SK-N-SH (cell line): ENCODE measurements around the gene SP6. TPM values are rescaled to one million over a fixed set of nuclear protein-coding genes. Genes with fewer than 3 reads are reported as not detected.

Source experiments
- CTCF ChIA-PET: fragments of 300-600, 350-600 bp; formaldehyde crosslinking; extraction: SDS; loops from one replicate; lab custom pipeline; 2021; lab: Yijun Ruan, JAX
- POLR2A ChIA-PET: fragments of 350-600 bp; sonication (Branson Sonifier 250); formaldehyde crosslinking; extraction: SDS; loops from one replicate; lab custom pipeline; 2020; ENCODE audit warnings: antibody characterized with exemption, inconsistent platforms; lab: Yijun Ruan, JAX
- DNase-seq: peaks from one replicate; pipeline ENCODE4 v3.0.0; 2012
- H2AFZ ChIP-seq: fragments of 200-600 bp; sonication (generic); 2 replicates; pipeline ENCODE4 v1.8.1; 2016; ENCODE audit warnings: antibody characterized with exemption, mild to moderate bottlenecking, low read depth
- H3F3A ChIP-seq: fragments of 200-600 bp; sonication (generic); replicated peaks from 2 replicates; pipeline ENCODE3; 2016; ENCODE audit warnings: antibody characterized with exemption, mild to moderate bottlenecking; ENCODE audit not compliant: insufficient read depth
- H3K27ac ChIP-seq, 2 experiments: fragments of 200-500 bp in 1 of 2; fragments of 200-600 bp in 1 of 2; sonication (Bioruptor generic) in 1 of 2; sonication (generic), shearing (Covaris generic) in 1 of 2; 2 replicates each; pipeline versions ENCODE4 v1.5.1 to v1.6.1; 2014 to 2016; ENCODE audit warnings: low read depth in 2 of 2, inconsistent platforms in 1 of 2, low read length in 1 of 2, mild to moderate bottlenecking in 1 of 2, mixed read lengths in 1 of 2
- H3K27me3 ChIP-seq: fragments of 200-600 bp; sonication (generic), shearing (Covaris generic); 2 replicates; pipeline ENCODE4 v1.6.1; 2016; ENCODE audit warnings: mixed run types; ENCODE audit not compliant: insufficient read depth
- H3K36me3 ChIP-seq, 2 experiments: fragments of 200-500 bp in 1 of 2; fragments of 200-600 bp in 1 of 2; sonication (Bioruptor generic) in 1 of 2; sonication (generic) in 1 of 2; replicated peaks in 1 of 2; 2 replicates each; pipeline versions ENCODE3 to v1.5.1; 2014 to 2016; ENCODE audit warnings: low read length in 1 of 2, mild to moderate bottlenecking in 1 of 2; ENCODE audit not compliant: insufficient read depth in 2 of 2, control insufficient read depth in 1 of 2
- H3K4me1 ChIP-seq, 2 experiments: fragments of 200-500 bp in 1 of 2; fragments of 200-600 bp in 1 of 2; sonication (Bioruptor generic) in 1 of 2; sonication (generic), shearing (Covaris generic) in 1 of 2; 2 replicates each; pipeline versions ENCODE4 v1.5.1 to v1.6.1; 2014 to 2016; ENCODE audit warnings: low read depth in 1 of 2, low read length in 1 of 2, mixed run types in 1 of 2; ENCODE audit not compliant: insufficient read depth in 2 of 2, control insufficient read depth in 1 of 2
- H3K4me2 ChIP-seq: fragments of 200-600 bp; sonication (generic), shearing (Covaris generic); 2 replicates; pipeline ENCODE4 v1.6.1; 2017; ENCODE audit warnings: mixed run types
- H3K4me3 ChIP-seq, 2 experiments: fragments of 200-500 bp in 1 of 2; fragments of 200-600 bp in 1 of 2; sonication (Bioruptor generic) in 1 of 2; sonication (generic), shearing (Covaris generic) in 1 of 2; 2 replicates each; pipeline versions ENCODE4 v1.5.1 to v1.8.1; 2014 to 2016; ENCODE audit warnings: low read depth in 2 of 2, inconsistent platforms in 1 of 2, low read length in 1 of 2, mild to moderate bottlenecking in 1 of 2, mixed read lengths in 1 of 2, moderate library complexity in 1 of 2
- H3K79me2 ChIP-seq: fragments of 200-600 bp; sonication (generic); 2 replicates; pipeline ENCODE4 v1.8.1; 2017; ENCODE audit warnings: mild to moderate bottlenecking; ENCODE audit not compliant: insufficient read depth
- H3K9ac ChIP-seq: fragments of 200-600 bp; sonication (generic); 2 replicates; pipeline ENCODE4 v1.6.1; 2017; ENCODE audit warnings: mixed run types
- H3K9me2 ChIP-seq: fragments of 200-600 bp; sonication (generic); 2 replicates; pipeline ENCODE4 v1.6.1; 2017; ENCODE audit warnings: mixed run types
- H3K9me3 ChIP-seq: fragments of 200-600 bp; sonication (generic); 2 replicates; pipeline ENCODE4 v1.6.1; 2017; ENCODE audit warnings: mixed run types, mild to moderate bottlenecking, moderate library complexity
- H4K20me1 ChIP-seq: fragments of 200-600 bp; sonication (generic); 2 replicates; pipeline ENCODE4 v1.6.1; 2017; ENCODE audit warnings: mild to moderate bottlenecking, mixed run types; ENCODE audit not compliant: insufficient read depth
- EZH2phosphoT487 ChIP-seq: fragments of 200-600 bp; sonication (generic); IDR thresholded peaks from 2 replicates; pipeline ENCODE4 v1.6.1; 2017; ENCODE audit warnings: low read depth, mixed run types, mild to moderate bottlenecking, antibody characterized with exemption, moderate library complexity, borderline replicate concordance
- FOXJ3 ChIP-seq: sonication (generic); formaldehyde crosslinking; IDR thresholded peaks from 2 replicates; pipeline ENCODE4 v1.5.1; 2020; ENCODE audit warnings: mild to moderate bottlenecking, missing genetic modification reagents
- GABPA ChIP-seq: IDR thresholded peaks from 2 replicates; pipeline ENCODE4 v1.4.0; 2012; ENCODE audit warnings: low read depth, mild to moderate bottlenecking
- MEF2A ChIP-seq: IDR thresholded peaks from 2 replicates; pipeline ENCODE4 v1.4.0; 2012; ENCODE audit warnings: low read depth, borderline replicate concordance
- POLR2AphosphoS5 ChIP-seq: IDR thresholded peaks from 2 replicates; pipeline ENCODE4 v1.6.1; 2012; ENCODE audit warnings: low read depth, low read length
- RAD21 ChIP-seq: IDR thresholded peaks from 2 replicates; pipeline ENCODE4 v1.6.1; 2012; ENCODE audit warnings: mild to moderate bottlenecking, low read length
- RCOR1 ChIP-seq: fragments of 150-350 bp; IDR thresholded peaks from 2 replicates; pipeline ENCODE4 v1.6.1; 2017; ENCODE audit warnings: antibody characterized with exemption, low read length
- SIN3A ChIP-seq: IDR thresholded peaks from 2 replicates; pipeline ENCODE4 v1.6.1; 2012; ENCODE audit warnings: low read depth, mild to moderate bottlenecking, low read length, moderate library complexity, borderline replicate concordance
- SMC3 ChIP-seq: IDR thresholded peaks from 2 replicates; pipeline ENCODE4 v1.6.1; 2012; ENCODE audit warnings: low read depth, low read length, improper control_type of control experiment
- TAF1 ChIP-seq: IDR thresholded peaks from 2 replicates; pipeline ENCODE4 v1.6.1; 2012; ENCODE audit warnings: low read depth, mild to moderate bottlenecking, low read length, moderate library complexity, borderline replicate concordance
- TCF12 ChIP-seq: IDR thresholded peaks from 2 replicates; pipeline ENCODE4 v1.4.0; 2012
- WGBS: methylation state at CpG from one replicate; pipeline ENCODE4 v1.1.6; 2017; ENCODE audit warnings: low lambda C conversion rate; 5-methylcytosine and 5-hydroxymethylcytosine counted together
- polyA plus RNA-seq, 3 experiments: library from polyadenylated mRNA; depleted of rRNA; stranded (reverse); fragments of >200 nt; gene quantifications; 2 replicates each; pipeline ENCODE4 v1.2.3, GENCODE V29; 2012
- TF ChIP-seq, protein P1 (sequence below): IDR thresholded peaks from 2 replicates; pipeline ENCODE4 v1.6.1; 2012; ENCODE audit warnings: mild to moderate bottlenecking, low read depth, low read length, moderate library complexity
- TF ChIP-seq, protein P2 (sequence below): IDR thresholded peaks from 2 replicates; pipeline ENCODE4; 2012
- TF ChIP-seq, protein P3 (sequence below): fragments of 150-350 bp; IDR thresholded peaks from 2 replicates; pipeline ENCODE4 v1.6.1; 2016; ENCODE audit warnings: mild to moderate bottlenecking, low read depth, low read length

SP6 gene
- polyA plus RNA-seq, 1 of the 3 experiments (the other 2 are of a cell fraction): 0.03 TPM

DNA sequence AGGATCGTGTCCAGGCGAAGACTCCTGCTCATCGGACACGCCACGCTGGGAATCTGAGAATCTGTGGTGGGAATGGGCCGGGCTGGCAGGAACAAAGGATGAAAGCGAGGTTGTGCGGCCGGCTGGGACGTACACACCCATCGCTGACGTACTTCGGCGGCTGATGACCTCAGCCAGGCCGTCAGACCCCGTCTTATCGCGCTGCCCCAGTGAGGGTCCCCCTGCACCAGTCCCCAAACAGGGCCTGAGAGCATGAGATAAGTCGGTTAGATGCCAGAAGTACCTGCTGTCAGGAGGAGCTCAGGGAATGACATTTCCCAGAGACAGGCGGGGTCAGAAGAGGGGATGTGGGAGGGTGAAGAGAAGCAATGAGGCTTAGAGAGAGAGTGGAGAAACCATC lies 16.0 kb upstream of the SP6 start (continued):
- TF ChIP-seq SIN3A (no peak), MEF2A (no peak)

DNA sequence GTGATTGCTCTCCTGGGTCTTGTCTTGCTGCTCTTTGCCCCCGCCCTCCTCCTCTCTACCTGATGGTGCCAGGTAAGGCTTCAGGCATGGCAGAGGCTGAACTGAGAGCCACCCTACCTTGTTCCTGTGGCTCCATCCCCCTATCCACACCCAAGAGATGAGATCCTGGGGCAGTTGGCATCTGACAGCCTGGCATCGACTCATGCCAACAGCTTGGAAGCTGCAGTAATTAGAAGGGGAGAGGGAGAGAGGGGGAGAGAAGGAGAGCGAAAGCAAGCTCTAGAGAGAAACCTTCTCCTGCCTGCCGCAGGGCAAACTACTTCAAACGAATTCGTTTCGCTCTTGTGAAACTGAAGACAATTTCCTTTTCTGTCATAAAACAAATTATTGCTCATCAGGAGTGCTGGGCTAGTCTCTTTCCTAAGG lies 13.8 kb upstream of the SP6 start:
- Histone ChIP-seq H3K27me3 (peaks cover 16% of the 10 kb centered on the region), H3K4me3 (no peak overlapping the region), H4K20me1 (no peaks in the 10 kb centered on the region), H3K27ac (no peak overlapping the region), H3K79me2 (no peaks in the 10 kb centered on the region), H3K9me2 (no peaks in the 10 kb centered on the region), H2AFZ (no peak overlapping the region), H3F3A (no peaks in the 10 kb centered on the region), H3K4me1 (peaks cover 0 to 5% of the 10 kb centered on the region in 2 experiments; a peak in 1 of 4 replicates), H3K9ac (no peak overlapping the region), H3K9me3 (no peaks in the 10 kb centered on the region), H3K4me2 (no peak overlapping the region; the same call in 1 of the 2 replicates), H3K36me3 (no peaks in the 10 kb centered on the region)
- WGBS: 42% methylated on average over 7 of the region's 7 CpGs
- DNase-seq: no peak
- TF ChIP-seq, protein P1, sequence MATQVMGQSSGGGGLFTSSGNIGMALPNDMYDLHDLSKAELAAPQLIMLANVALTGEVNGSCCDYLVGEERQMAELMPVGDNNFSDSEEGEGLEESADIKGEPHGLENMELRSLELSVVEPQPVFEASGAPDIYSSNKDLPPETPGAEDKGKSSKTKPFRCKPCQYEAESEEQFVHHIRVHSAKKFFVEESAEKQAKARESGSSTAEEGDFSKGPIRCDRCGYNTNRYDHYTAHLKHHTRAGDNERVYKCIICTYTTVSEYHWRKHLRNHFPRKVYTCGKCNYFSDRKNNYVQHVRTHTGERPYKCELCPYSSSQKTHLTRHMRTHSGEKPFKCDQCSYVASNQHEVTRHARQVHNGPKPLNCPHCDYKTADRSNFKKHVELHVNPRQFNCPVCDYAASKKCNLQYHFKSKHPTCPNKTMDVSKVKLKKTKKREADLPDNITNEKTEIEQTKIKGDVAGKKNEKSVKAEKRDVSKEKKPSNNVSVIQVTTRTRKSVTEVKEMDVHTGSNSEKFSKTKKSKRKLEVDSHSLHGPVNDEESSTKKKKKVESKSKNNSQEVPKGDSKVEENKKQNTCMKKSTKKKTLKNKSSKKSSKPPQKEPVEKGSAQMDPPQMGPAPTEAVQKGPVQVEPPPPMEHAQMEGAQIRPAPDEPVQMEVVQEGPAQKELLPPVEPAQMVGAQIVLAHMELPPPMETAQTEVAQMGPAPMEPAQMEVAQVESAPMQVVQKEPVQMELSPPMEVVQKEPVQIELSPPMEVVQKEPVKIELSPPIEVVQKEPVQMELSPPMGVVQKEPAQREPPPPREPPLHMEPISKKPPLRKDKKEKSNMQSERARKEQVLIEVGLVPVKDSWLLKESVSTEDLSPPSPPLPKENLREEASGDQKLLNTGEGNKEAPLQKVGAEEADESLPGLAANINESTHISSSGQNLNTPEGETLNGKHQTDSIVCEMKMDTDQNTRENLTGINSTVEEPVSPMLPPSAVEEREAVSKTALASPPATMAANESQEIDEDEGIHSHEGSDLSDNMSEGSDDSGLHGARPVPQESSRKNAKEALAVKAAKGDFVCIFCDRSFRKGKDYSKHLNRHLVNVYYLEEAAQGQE: no peak
- TF ChIP-seq, protein P2, sequence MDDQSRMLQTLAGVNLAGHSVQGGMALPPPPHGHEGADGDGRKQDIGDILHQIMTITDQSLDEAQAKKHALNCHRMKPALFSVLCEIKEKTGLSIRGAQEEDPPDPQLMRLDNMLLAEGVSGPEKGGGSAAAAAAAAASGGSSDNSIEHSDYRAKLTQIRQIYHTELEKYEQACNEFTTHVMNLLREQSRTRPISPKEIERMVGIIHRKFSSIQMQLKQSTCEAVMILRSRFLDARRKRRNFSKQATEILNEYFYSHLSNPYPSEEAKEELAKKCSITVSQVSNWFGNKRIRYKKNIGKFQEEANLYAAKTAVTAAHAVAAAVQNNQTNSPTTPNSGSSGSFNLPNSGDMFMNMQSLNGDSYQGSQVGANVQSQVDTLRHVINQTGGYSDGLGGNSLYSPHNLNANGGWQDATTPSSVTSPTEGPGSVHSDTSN: no peak
- TF ChIP-seq FOXJ3 (CRISPR knock-in tag): no peak
- TF ChIP-seq, protein P3, sequence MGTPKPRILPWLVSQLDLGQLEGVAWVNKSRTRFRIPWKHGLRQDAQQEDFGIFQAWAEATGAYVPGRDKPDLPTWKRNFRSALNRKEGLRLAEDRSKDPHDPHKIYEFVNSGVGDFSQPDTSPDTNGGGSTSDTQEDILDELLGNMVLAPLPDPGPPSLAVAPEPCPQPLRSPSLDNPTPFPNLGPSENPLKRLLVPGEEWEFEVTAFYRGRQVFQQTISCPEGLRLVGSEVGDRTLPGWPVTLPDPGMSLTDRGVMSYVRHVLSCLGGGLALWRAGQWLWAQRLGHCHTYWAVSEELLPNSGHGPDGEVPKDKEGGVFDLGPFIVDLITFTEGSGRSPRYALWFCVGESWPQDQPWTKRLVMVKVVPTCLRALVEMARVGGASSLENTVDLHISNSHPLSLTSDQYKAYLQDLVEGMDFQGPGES: no peak
- no peak for TF ChIP-seq TAF1
- no peak for TF ChIP-seq TCF12
- no peak for TF ChIP-seq RCOR1
- no peak for TF ChIP-seq GABPA
- TF ChIP-seq EZH2phosphoT487: no peak
- TF ChIP-seq RAD21: no peak
- no peak for TF ChIP-seq SMC3
- no peak for TF ChIP-seq MEF2A
- TF ChIP-seq SIN3A: no peak
- no peak for TF ChIP-seq POLR2AphosphoS5
- CTCF ChIA-PET: interaction anchor here (1.0 to 33.0 kb wide), 4 partner anchors 9 to 27 kb away, joined by 4 to 1447 read pairs (median 288); partner anchors contain the start of genes LRRC46, MRPL10, SCRN2 and SP2
- POLR2A ChIA-PET: interaction anchor here (0.8 kb wide), 1 partner anchor 31 kb away, joined by 4 read pairs; the partner anchor contains the start of gene SP2
